Measurements from ENCODE around the gene SPEN. TPM values are rescaled to one million over a fixed set of nuclear protein-coding genes. Genes with fewer than 3 reads are reported as not detected.

SPEN gene
- total RNA-seq, 1 donor from 2014 or later = 39.4 TPM

DNA sequence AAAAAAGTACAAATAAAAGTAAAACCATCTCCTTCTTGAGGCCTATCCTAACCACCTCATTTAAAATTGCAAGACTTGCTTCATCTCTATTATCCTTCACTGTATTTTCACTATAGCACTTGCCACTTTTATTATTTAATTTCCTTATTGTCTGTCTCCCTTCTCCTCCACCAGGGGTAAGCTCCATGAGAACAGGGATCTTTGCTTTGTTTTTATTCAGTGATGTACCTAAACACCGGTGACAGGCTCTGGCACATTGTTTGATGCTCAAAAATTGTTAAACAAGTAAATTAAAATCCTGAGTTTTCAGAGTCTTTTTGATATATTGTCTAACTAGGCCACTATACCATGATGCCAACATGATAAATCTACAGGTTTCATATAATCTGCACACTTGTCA is 17.2 kb upstream of the SPEN start:
- Mint-ChIP-seq H3K4me1 (ENCODE audit: low read depth) (peaks cover 33% of the 10 kb centered on the region), H3K27me3 (ENCODE audit: low read depth) (no peaks in the 10 kb centered on the region), H3K36me3 (ENCODE audit: low read depth) (no peaks in the 10 kb centered on the region), H3K9me3 (ENCODE audit: low read depth) (no peaks in the 10 kb centered on the region), H3K27ac (ENCODE audit: unreplicated experiment) (no peak overlapping the region), H3K4me3 (ENCODE audit: unreplicated experiment) (no peak overlapping the region)
- TF ChIP-seq, protein P1, sequence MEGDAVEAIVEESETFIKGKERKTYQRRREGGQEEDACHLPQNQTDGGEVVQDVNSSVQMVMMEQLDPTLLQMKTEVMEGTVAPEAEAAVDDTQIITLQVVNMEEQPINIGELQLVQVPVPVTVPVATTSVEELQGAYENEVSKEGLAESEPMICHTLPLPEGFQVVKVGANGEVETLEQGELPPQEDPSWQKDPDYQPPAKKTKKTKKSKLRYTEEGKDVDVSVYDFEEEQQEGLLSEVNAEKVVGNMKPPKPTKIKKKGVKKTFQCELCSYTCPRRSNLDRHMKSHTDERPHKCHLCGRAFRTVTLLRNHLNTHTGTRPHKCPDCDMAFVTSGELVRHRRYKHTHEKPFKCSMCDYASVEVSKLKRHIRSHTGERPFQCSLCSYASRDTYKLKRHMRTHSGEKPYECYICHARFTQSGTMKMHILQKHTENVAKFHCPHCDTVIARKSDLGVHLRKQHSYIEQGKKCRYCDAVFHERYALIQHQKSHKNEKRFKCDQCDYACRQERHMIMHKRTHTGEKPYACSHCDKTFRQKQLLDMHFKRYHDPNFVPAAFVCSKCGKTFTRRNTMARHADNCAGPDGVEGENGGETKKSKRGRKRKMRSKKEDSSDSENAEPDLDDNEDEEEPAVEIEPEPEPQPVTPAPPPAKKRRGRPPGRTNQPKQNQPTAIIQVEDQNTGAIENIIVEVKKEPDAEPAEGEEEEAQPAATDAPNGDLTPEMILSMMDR (IDR thresholded peaks at IDR 0.05) = peak; percentile 31
- DNase-seq (ENCODE audit: low spot score) = no peak

DNA sequence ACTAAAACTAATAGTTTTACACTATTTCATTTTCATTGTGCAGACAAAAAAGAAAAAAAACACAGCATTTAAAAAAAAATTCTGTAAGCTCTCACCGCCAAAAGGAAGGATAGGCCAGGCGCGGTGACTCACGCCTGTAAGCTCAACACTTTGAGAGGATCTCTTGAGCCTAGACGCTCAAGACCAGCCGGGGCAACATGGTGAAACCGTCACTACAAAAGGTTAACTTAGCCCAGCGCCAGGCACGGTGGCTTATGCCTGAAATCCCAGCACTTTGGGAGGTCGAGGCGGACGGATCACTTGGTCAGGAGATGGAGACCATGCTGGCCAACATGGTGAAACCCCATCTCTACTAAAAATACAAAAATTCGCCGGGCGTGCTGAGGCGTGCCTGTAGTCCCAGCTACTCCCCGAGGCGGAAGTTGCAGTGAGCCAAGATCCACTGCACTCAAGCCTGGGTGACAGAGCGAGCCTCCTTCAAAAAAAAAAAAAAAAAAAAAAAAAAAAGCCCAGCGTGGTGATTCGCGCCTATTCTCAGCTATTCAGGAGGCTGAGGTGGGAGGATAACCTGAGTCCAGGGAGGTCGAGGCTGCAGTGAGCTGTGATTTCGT is 14.3 kb upstream of the SPEN start:
- peak overlapping the region; percentile 99 for H3K27ac Mint-ChIP-seq (ENCODE audit: unreplicated experiment)
- no peak for DNase-seq (ENCODE audit: low spot score)
- TF ChIP-seq, protein P1 (IDR thresholded peaks at IDR 0.05) = no peak
- H3K27me3 Mint-ChIP-seq (ENCODE audit: low read depth) = no peaks in the 10 kb centered on the region
- H3K4me3 Mint-ChIP-seq (ENCODE audit: unreplicated experiment) = peak overlapping the region; percentile 91
- H3K36me3 Mint-ChIP-seq (ENCODE audit: low read depth) = no peaks in the 10 kb centered on the region
- no peaks in the 10 kb centered on the region for H3K9me3 Mint-ChIP-seq (ENCODE audit: low read depth)
- peaks cover 25% of the 10 kb centered on the region for H3K4me1 Mint-ChIP-seq (ENCODE audit: low read depth)

DNA sequence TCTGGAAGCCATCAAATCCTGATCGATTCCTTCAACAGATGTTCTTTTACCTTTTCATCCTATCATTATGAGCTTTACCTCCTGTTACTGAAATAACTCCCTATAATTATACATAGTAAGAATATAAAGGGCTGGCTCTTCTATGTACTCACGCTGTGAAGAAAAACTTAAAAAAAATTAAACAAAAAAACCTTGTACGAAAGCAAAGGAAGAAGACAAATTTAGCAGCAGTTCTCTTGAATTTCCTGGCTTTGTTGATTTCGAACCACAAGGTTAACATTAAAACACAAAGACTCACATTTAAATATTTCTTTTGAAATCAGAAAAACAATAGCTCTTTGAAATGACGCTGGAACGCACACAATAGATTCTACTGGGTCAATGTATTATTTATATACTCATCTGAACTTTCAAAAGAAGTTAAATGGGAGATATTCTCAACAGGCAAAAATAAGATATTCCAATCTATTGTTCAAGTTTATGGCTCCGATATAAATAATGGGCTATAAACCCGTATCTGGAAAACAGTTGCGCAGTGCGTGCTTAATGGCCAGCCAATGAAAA is 13.6 kb upstream of the SPEN start:
- Mint-ChIP-seq H3K27ac (ENCODE audit: unreplicated experiment) (peak overlapping the region; percentile 99), H3K4me1 (ENCODE audit: low read depth) (peaks cover 25% of the 10 kb centered on the region), H3K36me3 (ENCODE audit: low read depth) (no peaks in the 10 kb centered on the region), H3K4me3 (ENCODE audit: unreplicated experiment) (peak overlapping the region; percentile 91), H3K27me3 (ENCODE audit: low read depth) (no peaks in the 10 kb centered on the region), H3K9me3 (ENCODE audit: low read depth) (no peaks in the 10 kb centered on the region)
- DNase-seq (ENCODE audit: low spot score) = no peak
- TF ChIP-seq, protein P1 (IDR thresholded peaks at IDR 0.05) = no peak

DNA sequence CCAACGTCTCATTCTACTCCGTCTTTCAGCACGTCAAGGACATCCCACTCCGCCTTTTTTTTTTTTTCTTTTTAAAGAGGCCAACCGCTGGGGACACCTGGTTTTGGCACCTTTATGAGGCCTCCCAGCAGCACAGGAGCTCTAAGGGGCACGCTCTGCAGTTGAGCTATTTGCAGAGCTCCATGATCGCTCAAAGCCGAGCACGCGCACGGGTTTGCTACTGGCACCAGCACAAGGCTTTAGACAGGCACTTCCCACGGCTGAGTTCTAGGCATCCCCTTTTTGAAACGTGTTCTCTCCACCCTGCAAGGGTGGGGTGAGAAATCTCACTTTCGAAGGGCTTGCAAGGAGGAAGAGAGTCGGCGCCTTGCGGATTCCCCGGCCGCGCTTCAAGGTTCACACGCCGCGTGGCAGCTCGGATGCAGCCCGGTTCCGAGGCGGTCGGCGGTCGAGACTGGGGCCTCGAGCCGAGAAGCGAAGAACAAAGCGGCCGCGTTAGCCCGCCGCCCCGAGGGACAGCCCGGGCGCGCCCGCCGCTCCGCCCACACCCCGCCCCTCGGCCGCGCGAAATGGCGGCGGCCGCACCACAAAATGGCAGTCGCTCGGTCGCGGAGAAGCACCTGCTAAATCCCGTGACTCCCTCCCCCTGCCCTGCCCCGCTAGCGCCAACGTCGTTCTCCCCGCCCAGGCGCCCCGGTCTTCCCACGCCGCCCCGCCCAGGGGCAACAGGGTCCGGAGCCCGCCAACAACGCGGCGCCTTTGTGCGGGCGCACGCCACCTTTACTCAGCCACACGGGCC is 12.9 kb upstream of the SPEN start:
- Mint-ChIP-seq H3K4me1 (ENCODE audit: low read depth) (peaks cover 25% of the 10 kb centered on the region), H3K27ac (ENCODE audit: unreplicated experiment) (peak overlapping the region; percentile 99), H3K4me3 (ENCODE audit: unreplicated experiment) (peak overlapping the region; percentile 91), H3K27me3 (ENCODE audit: low read depth) (no peaks in the 10 kb centered on the region), H3K36me3 (ENCODE audit: low read depth) (no peaks in the 10 kb centered on the region), H3K9me3 (ENCODE audit: low read depth) (no peaks in the 10 kb centered on the region)
- TF ChIP-seq, protein P1 (IDR thresholded peaks at IDR 0.05) = peak; percentile 6
- peak; percentile 92 for DNase-seq (ENCODE audit: low spot score)

DNA sequence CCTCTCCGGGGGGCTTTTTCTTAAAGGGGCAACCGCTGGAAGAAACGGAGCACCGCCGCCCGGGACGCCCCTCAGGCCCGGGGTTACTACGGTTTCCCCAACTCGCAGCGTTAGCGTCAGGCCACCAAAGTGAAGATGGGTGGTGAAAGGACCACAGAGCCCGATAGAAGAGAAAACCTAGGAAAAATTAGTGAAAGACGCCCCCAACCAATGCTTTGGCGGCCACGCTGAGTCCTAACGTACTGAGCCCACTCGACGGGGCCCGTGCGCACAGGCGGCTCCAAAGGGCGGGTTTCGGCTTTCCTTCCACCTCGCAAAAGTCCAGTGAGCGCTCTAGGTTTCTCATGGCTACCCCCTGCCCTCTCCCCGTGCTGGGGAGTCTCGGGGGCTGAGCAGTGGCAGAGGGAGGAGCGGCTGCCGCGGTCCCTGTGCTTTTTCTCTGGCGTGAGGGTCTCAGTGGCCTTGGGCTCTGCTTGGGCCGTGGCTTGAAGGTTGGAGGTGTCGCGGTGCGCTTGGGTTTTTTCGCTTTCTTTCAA is 12.2 kb upstream of the SPEN start:
- no peaks in the 10 kb centered on the region for H3K36me3 Mint-ChIP-seq (ENCODE audit: low read depth)
- H3K27ac Mint-ChIP-seq (ENCODE audit: unreplicated experiment) = peak overlapping the region; percentile 99
- H3K9me3 Mint-ChIP-seq (ENCODE audit: low read depth) = no peaks in the 10 kb centered on the region
- TF ChIP-seq, protein P1 (IDR thresholded peaks at IDR 0.05) = peak; percentile 13
- peaks cover 25% of the 10 kb centered on the region for H3K4me1 Mint-ChIP-seq (ENCODE audit: low read depth)
- H3K4me3 Mint-ChIP-seq (ENCODE audit: unreplicated experiment) = peak overlapping the region; percentile 91
- no peaks in the 10 kb centered on the region for H3K27me3 Mint-ChIP-seq (ENCODE audit: low read depth)
- no peak for DNase-seq (ENCODE audit: low spot score)

All from chondrocyte (in vitro differentiated cells).